NOMO-1 (cell line): ENCODE results near the gene RANBP6.
"Not testable (repeated sequence)": the region's sequence is repeated elsewhere in the genome, so short reads cannot be mapped to it uniquely, and the experiment has no call there.

Experiments
- DNase-seq, 2 experiments: peaks; one replicate each; lab custom pipeline; 2025; ENCODE audit not compliant: unreplicated experiment in 2 of 2; lab: John Stamatoyannopoulos, UW

Gene RANBP6

GRCh38 chr9:6015278-6016157 is at the start of gene RANBP6:
Gene RANBP6, minus strand, starts transcription at chr9:6015624. Its CDS starts 17 bp downstream, at chr9:6015607.
- peak; percentile 55 to 74 for DNase-seq

GRCh38 chr9:6063146-6063545 is 47.7 kb upstream of the RANBP6 start:
- not testable (repeated sequence) for DNase-seq

GRCh38 chr9:6055666-6056065 is 40.2 kb upstream of the RANBP6 start:
- DNase-seq = no peak

GRCh38 chr9:6055216-6055615 is 39.8 kb upstream of the RANBP6 start:
- DNase-seq = peak; percentile 64 to 67

GRCh38 chr9:6054280-6055099 is 39.1 kb upstream of the RANBP6 start:
- peak in 1 of 2 experiments; percentile 21 for DNase-seq

GRCh38 chr9:6052293-6052919 is 37.0 kb upstream of the RANBP6 start:
- DNase-seq = no peak

GRCh38 chr9:6051511-6051950 is 36.1 kb upstream of the RANBP6 start:
- peak in 1 of 2 experiments; percentile 29 for DNase-seq

- no peak for DNase-seq
These were observed 34.4 kb upstream of the RANBP6 start for GRCh38 chr9:6049798-6050197.

- DNase-seq = no peak
These were observed 32.6 kb upstream of the RANBP6 start for GRCh38 chr9:6048039-6048438.

- DNase-seq = no peak
These were observed 31.6 kb upstream of the RANBP6 start for GRCh38 chr9:6047020-6047419.

GRCh38 chr9:6045364-6045763 is 29.9 kb upstream of the RANBP6 start:
- no peak for DNase-seq

GRCh38 chr9:6040077-6040476 is 24.7 kb upstream of the RANBP6 start:
- DNase-seq = no peak

- no peak for DNase-seq
These were observed 21.0 kb upstream of the RANBP6 start for GRCh38 chr9:6036391-6036790.

- no peak for DNase-seq
These were observed 19.5 kb upstream of the RANBP6 start for GRCh38 chr9:6034954-6035353.

GRCh38 chr9:6029604-6030274 is 14.3 kb upstream of the RANBP6 start:
- no peak for DNase-seq

- peak in 1 of 2 experiments; percentile 1 for DNase-seq
These were observed 8.7 kb upstream of the RANBP6 start for GRCh38 chr9:6024035-6024554.

- DNase-seq = not testable (repeated sequence)
These were observed 1.6 kb upstream of the RANBP6 start for GRCh38 chr9:6016975-6017374.

- no peak for DNase-seq
These were observed 654 bp downstream of the RANBP6 start for GRCh38 chr9:6014670-6015270.

GRCh38 chr9:6008169-6008979 is 7.0 kb downstream of the RANBP6 start:
- peak; percentile 80 to 88 for DNase-seq
